Measurements from ENCODE around the gene LIME1.

LIME1 gene

DNA sequence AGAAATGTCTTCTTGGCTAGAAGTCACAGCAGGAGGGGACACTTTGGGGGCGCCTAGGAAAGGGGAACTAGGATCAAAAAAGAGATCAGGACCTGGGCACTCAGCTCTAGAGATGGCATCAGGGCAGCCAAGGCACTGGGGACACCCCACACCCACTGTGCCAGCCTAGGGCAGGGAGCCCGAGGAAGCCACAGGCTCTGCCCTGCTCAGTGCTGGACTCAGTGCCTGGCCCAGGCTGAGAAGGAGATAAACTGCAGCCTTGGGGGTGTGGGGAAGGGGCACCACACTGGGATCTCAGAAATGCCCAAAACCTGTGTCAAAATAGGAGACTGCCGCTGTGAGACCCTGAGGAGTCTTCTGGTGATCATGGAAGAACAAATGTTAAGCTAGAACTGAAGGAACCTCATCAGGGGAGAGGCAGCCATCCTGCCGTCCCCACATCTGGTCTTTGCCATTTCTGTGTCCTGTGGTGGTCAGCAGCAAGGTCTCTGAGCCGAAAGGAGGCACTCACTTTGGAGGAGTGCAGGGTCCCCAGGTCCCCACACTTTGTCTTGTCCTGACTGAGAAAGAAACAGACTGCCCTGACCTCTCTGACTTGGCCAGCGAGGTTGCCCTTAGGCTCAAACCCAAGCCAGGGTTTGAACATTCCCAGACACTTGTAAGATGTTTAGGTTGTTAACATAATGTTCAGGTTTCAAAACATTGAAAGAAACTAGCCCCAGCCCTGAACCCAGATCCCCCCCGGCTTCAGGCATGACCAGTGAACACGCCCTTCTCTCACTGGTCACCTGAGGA, 31.0 kb upstream of the LIME1 start:
- H3K9ac ChIP-seq (ENCODE audit: low read length), result peak overlapping the region; percentile 95
- peaks cover 21% of the 10 kb centered on the region for H3K4me1 ChIP-seq (ENCODE audit: control insufficient read depth, insufficient read depth, low read length)
- peaks cover 34% of the 10 kb centered on the region for H3K36me3 ChIP-seq (ENCODE audit: control insufficient read depth, insufficient read depth, low read length, severe bottlenecking)
- no peak overlapping the region for H3K4me3 ChIP-seq (ENCODE audit: low read length)
- DNase-seq (ENCODE audit: low read depth), result no peak
- no peaks in the 10 kb centered on the region for H3K9me3 ChIP-seq (ENCODE audit: control insufficient read depth, low read length)
- no peaks in the 10 kb centered on the region for H3K27me3 ChIP-seq (replicated peaks; ENCODE audit: control insufficient read depth, insufficient read depth, low read length)

DNA sequence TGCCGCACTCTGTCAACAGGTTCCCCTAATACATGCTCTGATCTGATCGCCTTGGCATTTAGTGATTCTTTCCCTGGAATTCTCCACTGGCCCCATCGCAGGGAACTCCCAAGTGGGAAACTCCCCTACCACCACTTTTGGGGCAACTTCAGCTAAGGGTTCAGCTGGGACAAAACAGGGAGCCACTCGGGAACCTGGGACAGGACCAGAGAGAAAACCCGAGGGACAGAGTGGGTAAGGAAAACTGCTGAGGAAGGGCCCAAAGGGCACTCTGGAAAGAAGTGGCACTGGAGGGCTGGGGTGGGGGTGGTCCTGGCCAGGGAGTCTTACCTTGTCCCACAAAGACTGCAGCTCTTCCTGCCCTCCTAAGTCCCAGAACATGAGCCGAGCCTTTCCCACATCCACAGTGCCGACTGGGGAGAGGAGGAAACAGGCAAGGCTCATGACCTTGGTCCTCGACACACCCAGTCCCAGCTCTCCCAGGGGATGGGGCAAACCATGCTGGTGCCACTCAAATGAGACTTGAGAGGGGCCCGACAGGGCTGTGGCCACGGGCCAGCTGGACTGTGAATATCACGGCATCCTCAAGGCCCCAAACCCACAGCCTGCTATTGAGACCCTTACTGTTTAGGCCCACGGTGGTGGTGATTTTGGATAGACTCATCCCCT, 30.3 kb upstream of the LIME1 start:
- Histone ChIP-seq H3K36me3 (ENCODE audit: control insufficient read depth, insufficient read depth, low read length, severe bottlenecking) (peaks cover 40% of the 10 kb centered on the region), H3K4me1 (ENCODE audit: control insufficient read depth, insufficient read depth, low read length) (peaks cover 21% of the 10 kb centered on the region), H3K9me3 (ENCODE audit: control insufficient read depth, low read length) (no peaks in the 10 kb centered on the region), H3K4me3 (ENCODE audit: low read length) (peak overlapping the region; percentile 91), H3K9ac (ENCODE audit: low read length) (peak overlapping the region; percentile 95), H3K27me3 (replicated peaks; ENCODE audit: control insufficient read depth, insufficient read depth, low read length) (no peaks in the 10 kb centered on the region)
- no peak for DNase-seq (ENCODE audit: low read depth)

DNA sequence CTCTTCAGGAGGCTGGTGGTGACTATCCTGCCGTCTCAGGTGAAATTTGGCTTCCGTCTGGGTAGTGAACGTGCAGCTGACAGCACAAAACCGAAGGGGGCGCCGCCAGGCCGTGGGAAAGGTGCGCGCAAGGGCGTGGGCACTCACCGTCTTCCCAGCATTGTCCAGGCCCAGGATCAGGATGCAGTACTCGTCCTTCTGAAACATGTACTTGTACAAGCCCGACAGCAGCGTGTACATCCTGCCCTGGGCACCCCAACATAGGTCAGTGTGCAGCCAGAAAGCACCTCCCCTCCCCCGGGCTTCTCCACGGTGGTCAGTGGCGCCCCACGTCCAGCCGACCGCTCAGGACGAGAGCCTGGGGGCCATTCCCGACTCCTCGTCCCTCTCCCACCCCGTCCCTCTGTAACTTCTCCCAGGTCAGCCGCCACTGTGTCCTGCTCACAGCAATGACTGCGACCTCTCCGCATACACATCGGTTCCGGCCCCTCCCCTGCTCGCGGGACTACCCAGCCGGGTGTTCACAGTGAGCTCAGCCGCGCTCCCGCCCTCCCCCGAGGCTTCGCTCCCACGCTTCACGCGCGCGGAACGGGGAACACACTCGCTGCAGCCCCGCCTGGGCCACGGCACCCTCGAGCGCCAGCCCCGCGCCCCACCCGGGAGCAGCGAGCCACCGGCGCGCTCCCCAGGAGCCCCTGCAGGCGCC, 29.5 kb upstream of the LIME1 start:
- peaks cover 21% of the 10 kb centered on the region for H3K4me1 ChIP-seq (ENCODE audit: control insufficient read depth, insufficient read depth, low read length)
- H3K36me3 ChIP-seq (ENCODE audit: control insufficient read depth, insufficient read depth, low read length, severe bottlenecking), result peaks cover 49% of the 10 kb centered on the region
- peak; percentile 74 for DNase-seq (ENCODE audit: low read depth)
- H3K9me3 ChIP-seq (ENCODE audit: control insufficient read depth, low read length), result no peaks in the 10 kb centered on the region
- peak overlapping the region; percentile 91 for H3K4me3 ChIP-seq (ENCODE audit: low read length)
- no peaks in the 10 kb centered on the region for H3K27me3 ChIP-seq (replicated peaks; ENCODE audit: control insufficient read depth, insufficient read depth, low read length)
- peak overlapping the region; percentile 95 for H3K9ac ChIP-seq (ENCODE audit: low read length)

DNA sequence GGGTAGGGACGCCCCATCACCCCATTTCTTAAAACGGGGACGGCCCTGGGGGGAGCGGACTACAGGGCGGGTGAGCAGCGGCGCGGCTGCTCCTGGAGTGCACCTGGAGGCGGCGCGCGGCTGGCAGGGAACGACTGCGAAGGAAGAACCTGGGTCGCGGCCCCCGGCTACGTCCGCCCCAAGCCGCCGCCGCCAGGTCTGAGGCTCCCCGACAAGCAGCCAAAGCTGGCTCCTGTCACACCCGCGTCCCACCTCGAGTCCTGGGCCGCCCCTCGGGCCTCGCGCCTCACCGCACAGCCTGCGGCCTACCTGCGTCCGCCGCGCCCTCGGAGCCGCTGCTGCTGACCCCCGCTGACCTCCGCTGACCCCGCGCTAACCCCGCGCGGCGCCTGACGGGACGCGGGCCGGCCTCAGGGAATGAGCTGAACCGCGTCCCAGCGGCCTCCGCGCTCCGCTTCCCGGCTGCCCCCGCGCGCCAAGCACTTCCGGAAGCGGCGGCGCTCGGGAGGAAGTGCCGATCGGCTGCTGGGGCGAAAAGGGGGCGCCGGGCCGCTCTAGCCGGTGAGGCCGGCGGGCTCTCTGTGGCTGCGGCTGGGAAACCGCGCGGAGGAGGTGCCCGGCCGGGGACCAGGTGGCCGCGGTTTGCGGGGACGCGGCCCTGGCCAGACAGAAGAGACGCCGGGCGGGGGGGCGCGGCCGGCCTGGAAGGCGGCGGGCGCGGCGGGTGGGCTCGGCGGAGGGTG, 28.7 kb upstream of the LIME1 start, which contains the start of the genes ARFRP1 and ZGPAT:
Gene ARFRP1, minus strand, starts transcription at position 419 of the 743 bp plus-strand sequence. CDS start 885 bp downstream, outside the sequence.
Gene ZGPAT, plus strand, starts transcription at position 482 of the 743 bp plus-strand sequence. CDS start 542 bp downstream, outside the sequence.
- H3K36me3 ChIP-seq (ENCODE audit: control insufficient read depth, insufficient read depth, low read length, severe bottlenecking), result peaks cover 55% of the 10 kb centered on the region
- H3K9me3 ChIP-seq (ENCODE audit: control insufficient read depth, low read length), result no peaks in the 10 kb centered on the region
- H3K4me1 ChIP-seq (ENCODE audit: control insufficient read depth, insufficient read depth, low read length), result peaks cover 21% of the 10 kb centered on the region
- peak; percentile 93 for DNase-seq (ENCODE audit: low read depth)
- peak within 1 kb of the TSS; percentile 91 for H3K4me3 ChIP-seq (ENCODE audit: low read length)
- H3K9ac ChIP-seq (ENCODE audit: low read length), result peak within 1 kb of the TSS; percentile 95
- no peaks in the 10 kb centered on the region for H3K27me3 ChIP-seq (replicated peaks; ENCODE audit: control insufficient read depth, insufficient read depth, low read length)

DNA sequence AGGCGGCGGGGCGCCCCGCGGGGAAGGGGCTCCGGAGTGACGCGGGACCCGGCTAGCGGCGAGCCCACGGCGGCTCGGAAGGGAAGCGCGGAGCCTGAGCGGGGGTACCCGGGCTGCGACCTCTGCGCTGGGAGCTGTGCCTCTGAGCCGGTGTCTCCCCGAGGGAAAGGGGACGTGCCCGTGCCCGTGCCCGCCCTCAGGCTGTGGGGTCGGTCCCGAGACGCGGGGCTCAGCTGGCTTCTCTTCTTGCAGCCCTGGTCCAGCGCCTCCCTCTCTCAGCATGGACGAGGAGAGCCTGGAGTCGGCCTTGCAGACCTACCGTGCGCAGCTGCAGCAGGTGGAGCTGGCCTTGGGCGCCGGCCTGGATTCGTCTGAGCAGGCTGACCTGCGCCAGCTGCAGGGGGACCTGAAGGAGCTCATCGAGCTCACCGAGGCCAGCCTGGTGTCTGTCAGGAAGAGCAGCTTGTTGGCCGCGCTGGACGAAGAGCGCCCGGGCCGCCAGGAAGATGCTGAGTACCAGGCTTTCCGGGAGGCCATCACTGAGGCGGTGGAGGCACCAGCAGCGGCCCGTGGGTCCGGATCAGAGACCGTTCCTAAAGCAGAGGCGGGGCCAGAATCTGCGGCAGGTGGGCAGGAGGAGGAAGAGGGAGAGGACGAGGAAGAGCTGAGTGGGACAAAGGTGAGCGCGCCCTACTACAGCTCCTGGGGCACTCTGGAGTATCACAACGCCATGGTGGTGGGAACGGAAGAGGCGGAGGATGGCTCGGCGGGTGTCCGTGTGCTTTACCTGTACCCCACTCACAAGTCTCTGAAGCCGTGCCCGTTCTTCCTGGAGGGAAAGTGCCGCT, 27.9 kb upstream of the LIME1 start:
- H3K36me3 ChIP-seq (ENCODE audit: control insufficient read depth, insufficient read depth, low read length, severe bottlenecking), result peaks cover 57% of the 10 kb centered on the region

DNA sequence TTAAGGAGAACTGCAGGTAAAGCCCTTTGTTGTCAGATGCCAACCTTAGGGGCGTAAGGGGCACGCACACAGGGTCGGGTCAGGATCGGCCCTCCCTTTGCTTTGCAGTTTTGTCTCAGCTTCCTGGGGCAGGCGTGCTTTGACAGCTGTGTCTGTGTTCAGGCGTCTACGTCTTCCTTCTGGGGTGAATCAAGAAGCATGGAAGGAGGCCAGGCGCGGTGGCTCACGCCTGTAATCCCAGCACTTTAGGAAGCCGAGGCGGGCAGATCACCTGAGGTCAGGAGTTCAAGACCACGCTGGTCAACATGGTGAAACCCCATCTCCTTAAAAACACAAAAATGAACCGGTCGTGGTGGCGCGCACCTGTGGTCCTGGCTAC, 27.3 kb upstream of the LIME1 start:
- Histone ChIP-seq H3K9ac (ENCODE audit: low read length) (peak overlapping the region; percentile 95), H3K4me1 (ENCODE audit: control insufficient read depth, insufficient read depth, low read length) (peaks cover 21% of the 10 kb centered on the region), H3K27me3 (replicated peaks; ENCODE audit: control insufficient read depth, insufficient read depth, low read length) (no peaks in the 10 kb centered on the region), H3K9me3 (ENCODE audit: control insufficient read depth, low read length) (no peaks in the 10 kb centered on the region), H3K36me3 (ENCODE audit: control insufficient read depth, insufficient read depth, low read length, severe bottlenecking) (peaks cover 54% of the 10 kb centered on the region), H3K4me3 (ENCODE audit: low read length) (peak overlapping the region; percentile 91)
- no peak for DNase-seq (ENCODE audit: low read depth)

More for the DNA sequence above, 27.9 kb upstream of the LIME1 start:
- Histone ChIP-seq H3K4me1 (ENCODE audit: control insufficient read depth, insufficient read depth, low read length) (peaks cover 21% of the 10 kb centered on the region), H3K9me3 (ENCODE audit: control insufficient read depth, low read length) (no peaks in the 10 kb centered on the region), H3K4me3 (ENCODE audit: low read length) (peak overlapping the region; percentile 91), H3K9ac (ENCODE audit: low read length) (peak overlapping the region; percentile 95), H3K27me3 (replicated peaks; ENCODE audit: control insufficient read depth, insufficient read depth, low read length) (no peaks in the 10 kb centered on the region)
- peak; percentile 30 for DNase-seq (ENCODE audit: low read depth)

DNA sequence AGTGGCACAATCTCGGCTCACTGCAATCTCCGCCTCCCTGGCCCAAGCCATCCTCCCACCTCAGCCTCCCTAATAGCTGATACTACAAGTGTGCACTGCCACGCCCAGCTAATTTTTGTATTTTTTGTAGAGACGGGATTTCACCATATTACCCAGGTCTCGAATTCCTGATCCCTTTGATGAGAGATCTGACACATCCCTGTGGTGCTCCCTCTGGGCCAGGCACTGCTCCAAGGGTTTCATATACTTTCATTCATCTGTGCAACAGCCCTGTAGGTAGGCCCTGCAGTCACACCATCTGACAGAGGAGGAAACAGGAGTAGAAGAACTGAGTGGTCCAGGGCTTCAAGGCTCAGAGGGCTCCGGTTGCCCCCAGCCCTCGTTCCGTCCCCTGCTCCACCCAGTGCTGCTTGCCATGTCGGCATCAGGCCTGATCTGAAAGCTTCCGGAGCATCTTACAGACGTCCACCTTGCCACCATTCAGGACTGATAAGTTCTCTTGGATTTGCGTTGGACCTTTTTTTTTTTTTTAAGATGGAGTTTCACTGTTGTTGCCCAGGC, 25.3 kb upstream of the LIME1 start:
- H3K9me3 ChIP-seq (ENCODE audit: control insufficient read depth, low read length), result no peaks in the 10 kb centered on the region

DNA sequence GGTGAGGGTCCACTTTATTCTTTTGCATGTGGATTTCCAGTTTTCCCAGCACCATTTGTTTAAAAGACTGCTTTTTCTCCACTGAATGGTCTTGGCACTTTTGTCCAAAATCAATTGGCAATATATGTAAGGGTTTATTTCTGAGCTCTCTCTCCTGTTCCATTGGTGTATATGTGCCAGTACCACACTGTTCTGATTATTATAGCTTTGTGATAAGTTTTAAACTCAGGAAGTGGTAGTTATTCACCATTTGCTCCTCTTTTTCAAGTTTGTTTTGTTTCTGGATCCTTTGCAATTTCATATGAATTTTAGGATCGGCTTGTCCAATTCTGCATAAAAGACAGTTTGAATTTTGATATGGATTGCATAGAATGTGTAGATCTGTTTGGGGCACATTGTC, 24.3 kb upstream of the LIME1 start:
- H3K4me1 ChIP-seq (ENCODE audit: control insufficient read depth, insufficient read depth, low read length), result peaks cover 12% of the 10 kb centered on the region
- DNase-seq (ENCODE audit: low read depth), result no peak
- no peak overlapping the region for H3K4me3 ChIP-seq (ENCODE audit: low read length)
- no peaks in the 10 kb centered on the region for H3K27me3 ChIP-seq (replicated peaks; ENCODE audit: control insufficient read depth, insufficient read depth, low read length)
- H3K9me3 ChIP-seq (ENCODE audit: control insufficient read depth, low read length), result no peaks in the 10 kb centered on the region
- H3K9ac ChIP-seq (ENCODE audit: low read length), result no peak overlapping the region
- H3K36me3 ChIP-seq (ENCODE audit: control insufficient read depth, insufficient read depth, low read length, severe bottlenecking), result peaks cover 48% of the 10 kb centered on the region

More for the DNA sequence above, 25.3 kb upstream of the LIME1 start:
- Histone ChIP-seq H3K27me3 (replicated peaks; ENCODE audit: control insufficient read depth, insufficient read depth, low read length) (no peaks in the 10 kb centered on the region), H3K4me3 (ENCODE audit: low read length) (no peak overlapping the region), H3K4me1 (ENCODE audit: control insufficient read depth, insufficient read depth, low read length) (peaks cover 18% of the 10 kb centered on the region), H3K36me3 (ENCODE audit: control insufficient read depth, insufficient read depth, low read length, severe bottlenecking) (peaks cover 44% of the 10 kb centered on the region), H3K9ac (ENCODE audit: low read length) (no peak overlapping the region)
- DNase-seq (ENCODE audit: low read depth), result no peak

DNA sequence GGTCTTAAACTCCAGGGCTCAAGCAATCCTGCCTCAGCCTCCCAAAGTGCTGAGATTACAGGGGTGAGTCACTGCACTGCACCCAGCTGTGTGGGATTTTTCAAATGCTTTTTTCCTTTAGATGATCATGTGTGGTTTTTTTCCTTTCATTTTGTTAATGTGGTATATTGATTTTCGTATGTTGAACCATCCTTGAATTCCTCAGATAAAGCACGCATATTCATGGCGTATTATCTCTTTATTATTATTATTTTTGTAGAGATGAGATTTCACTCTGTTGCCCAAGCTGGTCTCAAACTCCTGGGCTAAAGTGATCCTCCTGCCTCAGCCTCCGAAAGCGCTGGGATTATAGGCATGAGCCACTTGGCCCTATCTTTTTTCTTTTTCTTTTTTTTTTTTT, 21.6 kb upstream of the LIME1 start:
- no peak for DNase-seq (ENCODE audit: low read depth)
- H3K36me3 ChIP-seq (ENCODE audit: control insufficient read depth, insufficient read depth, low read length, severe bottlenecking), result peaks cover 58% of the 10 kb centered on the region

DNA sequence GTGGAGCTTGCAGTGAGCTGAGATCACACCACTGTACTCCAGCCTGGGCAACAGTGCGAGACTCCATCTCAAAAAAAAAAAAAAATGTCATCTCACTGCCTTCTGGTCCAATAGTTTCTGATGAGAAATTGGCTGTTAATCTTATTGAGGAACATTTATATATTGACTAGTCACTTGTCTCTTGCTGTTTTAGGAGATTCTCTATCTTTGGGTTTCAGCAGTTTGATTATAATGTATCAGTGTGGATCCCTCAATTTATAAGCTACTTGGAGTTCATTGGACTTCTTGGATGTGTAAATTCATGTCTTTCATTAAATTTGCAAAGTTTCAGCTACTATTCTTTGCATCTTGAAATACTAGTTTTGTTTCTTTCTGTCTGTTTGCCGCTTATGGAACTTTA, 17.5 kb upstream of the LIME1 start:
- peaks cover 45% of the 10 kb centered on the region for H3K36me3 ChIP-seq (ENCODE audit: control insufficient read depth, insufficient read depth, low read length, severe bottlenecking)
- H3K9me3 ChIP-seq (ENCODE audit: control insufficient read depth, low read length), result peaks cover 6% of the 10 kb centered on the region
- H3K4me3 ChIP-seq (ENCODE audit: low read length), result no peak overlapping the region
- DNase-seq (ENCODE audit: low read depth), result no peak
- no peaks in the 10 kb centered on the region for H3K4me1 ChIP-seq (ENCODE audit: control insufficient read depth, insufficient read depth, low read length)
- no peak overlapping the region for H3K9ac ChIP-seq (ENCODE audit: low read length)
- H3K27me3 ChIP-seq (replicated peaks; ENCODE audit: control insufficient read depth, insufficient read depth, low read length), result no peaks in the 10 kb centered on the region

More for the DNA sequence above, 21.6 kb upstream of the LIME1 start:
- peaks cover 6% of the 10 kb centered on the region for H3K9me3 ChIP-seq (ENCODE audit: control insufficient read depth, low read length)
- no peaks in the 10 kb centered on the region for H3K27me3 ChIP-seq (replicated peaks; ENCODE audit: control insufficient read depth, insufficient read depth, low read length)
- H3K9ac ChIP-seq (ENCODE audit: low read length), result no peak overlapping the region
- no peak overlapping the region for H3K4me3 ChIP-seq (ENCODE audit: low read length)
- H3K4me1 ChIP-seq (ENCODE audit: control insufficient read depth, insufficient read depth, low read length), result no peaks in the 10 kb centered on the region

Measured in adipocyte (in vitro differentiated cells).